GM18520 (cell line): ENCODE results near the gene LMTK3.

Source experiments
- ATAC-seq: cut with Tn5 transposase; IDR thresholded peaks from one replicate; pipeline ENCODE4 v1.9.1; 2021; ENCODE audit not compliant: unreplicated experiment

LMTK3 gene

DNA sequence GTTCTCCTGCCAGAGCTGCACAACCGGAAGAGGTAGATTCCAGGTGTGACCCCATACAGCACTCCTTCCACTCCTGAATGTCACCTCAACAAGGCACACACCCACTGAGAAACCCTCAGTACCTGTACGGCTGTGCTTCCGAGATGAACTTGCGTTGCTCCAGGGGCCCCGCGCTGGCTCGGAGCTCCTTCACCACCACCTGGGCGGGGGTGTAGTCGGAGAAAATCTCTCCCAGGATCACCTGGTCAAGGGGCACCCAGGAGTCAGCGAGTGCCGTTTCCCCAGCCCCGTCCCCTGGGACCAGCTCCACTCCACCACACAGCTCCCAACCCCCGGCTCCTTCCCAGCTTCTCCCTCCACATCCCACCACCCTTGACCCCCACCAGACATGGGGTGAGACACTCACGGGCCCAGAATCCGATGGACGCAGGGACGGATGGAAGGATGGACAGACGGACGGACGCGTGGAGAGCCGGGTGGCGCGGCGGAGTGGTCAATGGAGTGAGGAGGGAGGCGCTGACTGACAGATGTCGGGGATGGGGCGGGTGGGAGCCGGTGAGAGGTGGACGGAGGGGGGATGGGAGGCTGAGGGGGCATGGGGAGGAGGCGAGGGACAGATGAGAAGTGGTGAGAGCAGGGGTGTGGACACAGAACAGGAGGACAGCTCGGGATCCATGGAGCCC is 2.8 kb downstream of the LMTK3 start:
- ATAC-seq = no peak

GRCh38 chr19:48507911-48508439 is 3.7 kb downstream of the LMTK3 start:
- ATAC-seq = no peak

DNA sequence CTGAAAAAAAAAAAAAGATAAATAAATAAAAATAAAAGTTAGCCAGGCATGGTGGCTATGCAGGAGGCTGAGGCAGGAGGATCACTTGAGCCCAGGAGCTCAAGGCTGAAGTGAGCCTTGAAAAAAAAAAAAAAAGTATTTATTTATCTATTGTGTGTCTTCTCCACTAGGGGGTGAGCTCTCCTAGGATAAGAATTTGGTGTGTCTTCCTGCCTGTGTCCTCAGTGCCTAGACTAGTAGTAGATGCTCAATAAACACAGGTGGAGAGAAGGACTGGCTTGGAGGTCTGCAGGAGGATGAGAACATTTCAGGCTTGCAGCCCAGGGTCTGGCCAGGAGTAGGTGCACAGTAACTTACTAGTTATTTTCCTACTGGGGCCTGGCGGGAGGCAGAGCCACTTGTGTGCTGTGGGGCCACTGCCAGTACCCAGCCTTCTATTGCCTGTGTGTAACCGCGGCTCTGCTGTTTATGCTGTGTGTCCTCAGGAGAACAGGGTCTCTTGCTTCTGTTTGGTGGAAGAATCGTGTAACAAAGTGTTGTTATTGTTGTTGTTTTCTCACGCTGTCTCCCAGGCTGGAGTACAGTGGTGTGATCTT is 5.4 kb downstream of the LMTK3 start:
- ATAC-seq = no peak

DNA sequence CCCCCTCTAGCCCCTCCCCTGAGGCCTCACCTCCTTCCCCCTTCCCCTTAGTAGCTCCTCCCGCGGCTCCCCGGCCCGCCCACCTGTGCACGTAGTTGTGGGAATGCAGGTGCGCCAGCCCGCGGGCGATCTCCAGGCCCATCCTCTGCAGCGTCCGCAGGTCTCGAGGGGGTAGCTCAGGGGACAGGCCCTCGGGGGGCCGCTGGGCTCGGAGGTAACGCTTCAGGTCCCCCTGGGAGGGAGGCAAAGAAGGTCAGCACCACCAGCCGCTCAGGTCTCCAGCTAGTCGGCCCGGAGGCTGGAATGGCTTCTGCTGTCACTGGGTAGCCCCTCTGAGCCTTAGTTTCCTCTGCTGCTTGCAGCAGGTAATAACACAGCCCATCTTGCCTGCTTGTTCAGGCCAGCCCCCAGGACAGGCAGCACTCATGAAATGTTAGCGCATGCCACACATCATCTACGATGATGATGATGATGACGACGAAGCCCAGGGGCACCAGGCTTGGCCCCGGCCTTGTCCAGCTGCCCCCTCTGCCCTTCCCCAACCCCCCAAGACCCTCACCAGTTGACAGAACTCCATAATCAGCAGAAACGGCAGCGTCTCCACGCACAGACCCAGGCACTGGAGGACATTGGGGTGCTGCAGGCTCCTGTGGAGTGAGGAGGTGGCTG is 9.2 kb downstream of the LMTK3 start:
- no peak for ATAC-seq

DNA sequence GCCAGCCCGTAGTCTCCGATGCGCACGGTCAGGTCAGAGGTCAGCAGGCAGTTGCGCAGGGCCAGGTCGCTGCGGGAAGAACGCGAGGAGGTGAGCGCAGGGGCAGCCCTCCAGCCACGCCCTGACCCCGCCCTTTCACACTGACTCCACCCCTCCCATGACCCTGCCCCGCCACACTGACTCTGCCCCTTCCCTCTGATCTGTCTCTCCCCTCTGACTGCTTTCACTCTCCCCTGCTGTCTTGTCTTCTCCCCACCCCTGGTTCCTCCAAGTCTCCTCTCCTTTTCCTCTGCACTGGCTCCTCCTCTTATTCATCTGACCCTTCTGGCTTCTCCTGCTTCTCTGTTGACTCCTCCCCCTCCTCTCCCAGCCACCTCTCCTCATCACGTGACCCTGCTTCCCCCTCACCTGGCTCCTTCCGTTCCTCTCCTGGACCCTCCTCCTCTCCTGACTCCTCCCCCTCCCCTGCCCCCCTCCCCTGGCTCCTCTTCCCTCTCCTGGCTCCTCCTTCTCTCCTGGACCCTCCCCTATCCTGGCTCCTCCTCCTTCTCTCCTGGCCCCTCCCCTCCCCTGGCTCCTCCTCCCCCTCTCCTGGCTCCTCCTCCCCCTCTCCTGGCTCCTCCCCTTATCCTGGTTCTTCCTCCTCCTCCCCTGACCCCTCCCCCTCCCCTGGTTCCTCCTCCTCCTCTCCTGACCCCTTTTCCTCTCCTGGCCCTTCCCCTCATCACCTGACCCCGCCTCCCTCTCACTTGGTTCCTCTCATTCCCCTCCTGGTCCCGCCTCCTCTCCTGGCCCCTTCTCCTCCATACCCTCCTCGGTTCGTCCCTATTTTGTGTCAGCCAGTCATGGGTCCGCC is 9.9 kb downstream of the LMTK3 start:
- ATAC-seq = no peak

GRCh38 chr19:48500830-48501493 is 10.7 kb downstream of the LMTK3 start:
- no peak for ATAC-seq

DNA sequence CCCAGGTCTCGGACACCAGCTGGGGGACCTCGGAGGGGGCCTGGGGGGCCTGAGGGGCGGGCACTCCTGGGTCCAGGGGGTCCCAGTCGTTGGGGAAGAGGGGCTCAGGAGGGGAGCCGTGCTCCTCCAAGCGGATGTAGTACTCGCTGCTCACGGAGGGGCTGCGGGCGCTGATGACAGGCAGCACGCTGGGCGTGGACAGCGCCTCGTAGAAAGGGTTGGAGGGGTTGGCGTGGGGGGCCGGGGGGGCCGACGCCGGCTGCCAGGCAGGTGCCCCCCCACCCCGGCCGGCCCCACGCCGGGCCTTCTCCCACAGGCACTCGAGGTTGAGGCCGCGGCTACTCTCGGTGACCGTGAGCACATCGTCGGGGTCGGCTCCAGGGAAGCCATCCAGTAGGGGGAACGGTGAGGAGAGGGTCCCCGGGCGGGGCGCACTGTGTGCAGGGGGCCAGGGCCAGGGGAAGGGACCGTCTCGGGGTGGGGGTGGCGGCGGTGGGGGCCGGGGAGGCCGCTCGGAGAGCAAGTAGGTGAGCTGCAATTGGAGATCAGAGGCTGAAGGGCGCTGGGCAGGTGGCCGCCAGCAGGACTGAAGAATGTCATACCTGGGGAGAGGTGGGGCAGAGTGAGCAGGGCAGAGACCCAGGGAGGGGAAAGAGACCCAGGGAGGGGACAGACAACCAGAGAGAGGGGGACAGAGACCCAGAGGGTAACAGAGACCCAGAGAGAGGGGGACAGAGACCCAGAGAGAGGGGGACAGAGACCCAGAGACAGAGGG is 12.1 kb downstream of the LMTK3 start:
- no peak for ATAC-seq

GRCh38 chr19:48498595-48499311 is 12.9 kb downstream of the LMTK3 start:
- ATAC-seq = no peak

DNA sequence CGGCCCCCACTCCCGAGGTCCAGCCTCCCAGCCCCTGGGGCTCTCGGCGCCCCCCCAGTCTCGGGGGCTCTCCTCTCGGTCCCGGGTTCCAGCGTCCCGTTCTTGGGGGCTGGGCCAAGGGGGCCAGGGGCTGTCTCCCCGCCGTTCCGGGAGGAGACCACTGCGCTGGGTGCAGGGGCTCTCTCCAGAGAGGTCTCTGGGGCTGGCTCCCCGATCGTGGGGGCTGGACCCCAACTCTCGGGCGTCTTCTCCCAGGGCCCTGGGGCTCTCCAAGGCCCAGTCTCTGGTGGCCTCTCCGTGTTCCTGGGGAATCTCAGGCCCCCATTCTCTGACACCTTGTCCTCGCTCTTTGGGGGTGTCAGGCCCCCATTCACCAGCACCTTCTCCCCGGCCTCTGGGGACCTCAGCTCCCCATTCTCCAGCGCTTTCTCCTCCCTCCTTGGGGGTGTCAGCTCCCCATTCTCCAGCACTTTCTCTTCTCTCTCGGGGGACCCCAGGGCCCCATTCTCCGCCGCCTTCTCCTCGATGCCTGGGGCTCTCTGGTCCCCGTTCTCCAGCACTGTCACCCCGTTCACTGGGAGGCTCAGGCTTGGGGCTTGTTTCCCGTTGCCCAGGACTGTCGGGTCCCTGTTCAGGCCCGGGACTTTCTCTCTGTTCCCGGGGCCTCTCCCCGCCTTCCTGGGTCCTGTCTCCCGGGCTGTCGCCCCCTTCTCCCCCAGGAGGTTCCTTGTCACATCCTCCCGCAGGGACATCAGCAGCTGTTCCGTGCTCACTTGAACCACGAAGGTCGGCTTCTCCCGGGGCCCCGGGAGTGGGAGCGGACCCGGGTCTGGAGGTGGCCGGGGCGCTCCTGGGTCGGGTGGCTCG is 13.7 kb downstream of the LMTK3 start:
- ATAC-seq = no peak

DNA sequence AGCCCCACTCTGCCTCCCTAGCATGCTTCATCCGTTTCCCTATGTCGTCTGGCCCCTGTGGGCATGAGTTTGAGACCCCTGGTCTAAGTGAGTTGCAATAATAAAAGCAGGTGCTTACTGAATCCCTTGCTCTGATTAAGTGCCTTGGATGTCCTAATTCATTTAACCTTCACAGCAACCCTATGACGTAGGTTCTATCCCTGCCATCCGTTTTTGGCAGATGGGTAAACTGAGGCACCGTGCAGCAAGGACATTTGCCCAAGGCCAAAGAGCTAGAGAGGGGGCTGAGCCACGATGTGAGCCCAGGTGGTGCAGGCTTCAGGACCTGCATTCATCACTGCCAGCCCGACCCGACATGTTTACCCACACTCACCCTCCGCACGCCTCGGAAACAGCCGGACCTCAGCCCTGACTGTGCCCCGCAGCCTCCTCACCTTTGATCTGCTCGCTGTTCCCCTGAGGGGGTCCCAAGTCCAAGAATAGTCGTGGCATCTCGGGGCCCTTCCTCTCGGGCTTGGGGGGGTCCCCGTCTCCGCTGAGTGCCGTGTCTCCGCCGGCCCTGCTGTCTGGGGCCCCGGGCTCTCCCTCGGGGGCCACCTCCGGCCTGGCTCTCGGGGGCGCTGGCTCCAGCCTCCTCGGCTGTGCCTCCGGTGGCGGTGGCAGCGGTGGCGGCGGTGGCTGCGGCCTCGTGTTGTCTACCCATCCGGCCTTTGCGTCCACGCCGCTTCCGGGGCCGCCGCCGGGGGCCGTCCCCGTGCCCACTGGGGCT is 14.5 kb downstream of the LMTK3 start:
- no peak for ATAC-seq

- no peak for ATAC-seq
Measured at GRCh38 chr19:48495396-48495795, 16.2 kb downstream of the LMTK3 start.

DNA sequence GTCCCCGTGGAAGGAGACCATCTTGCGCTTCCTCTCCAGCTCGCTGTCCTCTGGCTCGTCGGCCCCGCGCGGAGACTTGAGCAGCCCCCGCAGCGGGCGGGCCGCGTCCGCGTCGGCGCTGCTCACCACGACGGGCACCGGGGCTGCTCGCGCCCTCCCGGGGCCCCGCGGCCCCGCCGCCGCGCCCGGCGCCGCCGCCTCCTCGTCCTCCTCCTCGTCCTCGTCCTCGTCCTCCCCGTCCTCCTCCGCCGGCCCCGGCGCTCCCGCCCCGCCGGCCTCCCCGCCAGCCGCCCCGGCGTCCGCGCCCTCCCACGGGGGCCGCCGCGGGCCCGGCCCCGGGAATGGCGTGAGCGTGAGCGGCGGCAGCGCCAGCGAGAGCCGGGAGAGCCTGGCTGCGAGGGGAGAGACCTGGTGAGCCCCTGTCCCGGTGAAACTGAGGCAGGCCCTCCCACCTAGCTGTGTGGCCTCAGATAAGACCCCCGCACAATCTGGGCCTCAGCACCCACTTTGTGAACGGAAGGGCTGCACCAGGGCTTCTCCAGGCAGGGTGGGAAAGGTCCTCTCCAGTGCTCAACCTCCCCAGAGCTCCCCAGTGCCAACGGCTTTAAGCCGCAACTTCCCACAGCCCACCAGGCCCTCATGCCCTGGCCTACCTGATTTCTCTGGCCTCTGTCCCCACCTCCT is 17.8 kb downstream of the LMTK3 start:
- ATAC-seq = peak; percentile 4

- ATAC-seq = peak; percentile 48
Measured at GRCh38 chr19:48492925-48493717, 18.5 kb downstream of the LMTK3 start.

- ATAC-seq = no peak
Measured at GRCh38 chr19:48491793-48492123, 19.9 kb downstream of the LMTK3 start.

DNA sequence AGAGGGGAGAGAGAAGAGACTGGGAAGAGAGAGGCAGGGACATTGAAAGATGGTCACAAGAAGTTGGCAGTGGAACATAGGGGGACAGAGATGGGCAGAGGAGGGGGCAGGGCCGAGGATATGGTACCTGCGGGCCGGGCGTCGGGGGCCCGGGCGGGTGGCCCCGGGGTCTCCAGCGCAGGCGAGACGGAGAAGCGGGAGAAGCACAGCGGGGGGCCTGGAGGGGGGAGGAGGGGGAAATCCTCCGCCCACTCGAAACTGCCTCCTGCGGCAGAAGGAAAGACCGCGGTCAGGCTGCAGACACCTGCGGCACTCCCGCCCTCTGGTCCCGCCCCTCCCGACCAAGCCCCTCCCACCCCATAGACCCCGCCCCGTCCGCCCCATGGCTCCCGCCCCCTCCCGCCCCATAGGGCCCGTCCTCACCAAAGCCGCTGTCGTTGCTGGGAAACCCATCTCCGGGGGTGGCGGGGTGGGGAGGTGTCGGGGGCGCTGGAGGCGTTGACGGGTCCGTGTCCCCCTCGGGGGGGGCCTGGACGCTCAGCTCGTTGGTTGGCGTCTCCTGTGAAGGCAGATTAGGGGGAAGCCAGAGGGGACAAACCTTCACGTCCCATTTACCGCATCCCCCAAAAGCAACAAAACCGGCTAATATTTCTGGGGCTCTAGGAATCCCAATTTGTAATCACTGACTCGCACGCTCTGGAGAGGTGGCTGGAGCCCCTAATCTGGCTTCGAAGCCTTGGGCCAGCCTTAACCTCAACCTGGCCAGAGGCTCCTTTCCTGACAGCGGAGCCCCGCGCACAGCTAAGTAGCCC is 20.4 kb downstream of the LMTK3 start:
- no peak for ATAC-seq
